Peyer's patch (tissue), 4 donors: ENCODE results near the gene WARS2. TPM values are rescaled to one million over a fixed set of nuclear protein-coding genes. Genes with fewer than 3 reads are reported as not detected.

ENCODE experiments used
- DNase-seq, 3 donors: peaks; one replicate each; pipeline ENCODE4 v3.0.0-alpha.2; 2017 to 2019
- H3K27ac ChIP-seq, 4 donors: fragments of 200-600 bp; sonication (generic); one replicate each; pipeline ENCODE4 v1.5.1; 2016 to 2019
- H3K27me3 ChIP-seq, 2 donors: fragments of 200-600 bp; sonication (generic); one replicate each; pipeline ENCODE4 v1.5.1; 2019
- H3K36me3 ChIP-seq, 3 donors: fragments of 200-600 bp; sonication (generic); one replicate each; pipeline ENCODE4 v1.5.1; 2016 to 2019
- H3K4me1 ChIP-seq, 4 donors: fragments of 200-600 bp; sonication (generic); one replicate each; pipeline ENCODE4 v1.5.1; 2016 to 2019
- H3K4me3 ChIP-seq, 4 donors: fragments of 200-600 bp; sonication (generic); 1 replicate in 3 of 4; 2 replicates in 1 of 4; pipeline ENCODE4 v1.5.1; 2016 to 2019; ENCODE audit warnings: mild to moderate bottlenecking in 1 of 4
- H3K9me3 ChIP-seq, 4 donors: fragments of 200-600 bp; sonication (generic); one replicate each; pipeline ENCODE4 v1.5.1; 2016 to 2019; ENCODE audit warnings: mild to moderate bottlenecking in 1 of 4
- POLR2A ChIP-seq, 2 donors: fragments of 450-650 bp; IDR thresholded peaks; one replicate each; pipeline ENCODE4 v1.5.1; 2017; ENCODE audit warnings: antibody characterized with exemption in 2 of 2, mild to moderate bottlenecking in 2 of 2, moderate library complexity in 2 of 2
- total RNA-seq, 4 donors: library from RNA; depleted of rRNA; stranded (reverse); fragments of >200 nt; gene quantifications; one replicate each; pipeline ENCODE4 v1.1.0, GENCODE V29; 2016
- TF ChIP-seq, protein P1 (sequence below), 6 experiments: fragments of 450-650 bp in 4 of 6; fragments of 200-600 bp in 2 of 6; sonication (generic) in 1 of 6; IDR thresholded peaks; one replicate each; pipeline ENCODE4 v1.5.1; 2017 to 2019; ENCODE audit warnings: antibody characterized with exemption in 6 of 6, mild to moderate bottlenecking in 3 of 6, moderate library complexity in 1 of 6

The WARS2 gene
- total RNA-seq, 4 donors from 2014 or later: 7.5 to 20.6 (median 10.6) TPM

DNA sequence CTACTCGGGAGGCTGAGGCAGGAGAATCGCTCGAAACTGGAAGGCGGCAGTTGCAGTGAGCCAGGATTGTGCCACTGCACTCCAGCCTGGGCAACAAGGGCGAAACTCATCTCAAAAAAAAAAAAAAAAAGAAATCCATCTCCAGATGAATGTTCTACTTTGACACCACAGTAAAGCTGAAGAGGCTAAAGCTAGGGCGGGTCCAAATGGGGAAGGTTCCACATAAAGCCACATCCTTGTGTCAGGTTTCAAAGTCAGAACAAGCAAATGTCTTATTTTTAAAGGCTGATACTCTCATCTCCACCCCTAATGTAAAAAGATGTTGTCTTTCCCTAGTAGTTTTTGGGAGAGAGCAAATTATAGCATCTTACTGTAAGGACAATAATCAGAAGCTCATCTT lies 4.4 kb upstream of the WARS2 start:
- Histone ChIP-seq H3K27ac (no peak overlapping the region), H3K36me3 (no peaks in the 10 kb centered on the region), H3K9me3 (no peaks in the 10 kb centered on the region), H3K4me3 (no peak overlapping the region), H3K4me1 (peaks cover 0 to 9% (median 4%) of the 10 kb centered on the region in 4 donors), H3K27me3 (no peaks in the 10 kb centered on the region)
- TF ChIP-seq POLR2A (IDR thresholded peaks at IDR 0.05): no peak
- TF ChIP-seq, protein P1, sequence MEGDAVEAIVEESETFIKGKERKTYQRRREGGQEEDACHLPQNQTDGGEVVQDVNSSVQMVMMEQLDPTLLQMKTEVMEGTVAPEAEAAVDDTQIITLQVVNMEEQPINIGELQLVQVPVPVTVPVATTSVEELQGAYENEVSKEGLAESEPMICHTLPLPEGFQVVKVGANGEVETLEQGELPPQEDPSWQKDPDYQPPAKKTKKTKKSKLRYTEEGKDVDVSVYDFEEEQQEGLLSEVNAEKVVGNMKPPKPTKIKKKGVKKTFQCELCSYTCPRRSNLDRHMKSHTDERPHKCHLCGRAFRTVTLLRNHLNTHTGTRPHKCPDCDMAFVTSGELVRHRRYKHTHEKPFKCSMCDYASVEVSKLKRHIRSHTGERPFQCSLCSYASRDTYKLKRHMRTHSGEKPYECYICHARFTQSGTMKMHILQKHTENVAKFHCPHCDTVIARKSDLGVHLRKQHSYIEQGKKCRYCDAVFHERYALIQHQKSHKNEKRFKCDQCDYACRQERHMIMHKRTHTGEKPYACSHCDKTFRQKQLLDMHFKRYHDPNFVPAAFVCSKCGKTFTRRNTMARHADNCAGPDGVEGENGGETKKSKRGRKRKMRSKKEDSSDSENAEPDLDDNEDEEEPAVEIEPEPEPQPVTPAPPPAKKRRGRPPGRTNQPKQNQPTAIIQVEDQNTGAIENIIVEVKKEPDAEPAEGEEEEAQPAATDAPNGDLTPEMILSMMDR (IDR thresholded peaks at IDR 0.05): no peak
- no peak for DNase-seq

DNA sequence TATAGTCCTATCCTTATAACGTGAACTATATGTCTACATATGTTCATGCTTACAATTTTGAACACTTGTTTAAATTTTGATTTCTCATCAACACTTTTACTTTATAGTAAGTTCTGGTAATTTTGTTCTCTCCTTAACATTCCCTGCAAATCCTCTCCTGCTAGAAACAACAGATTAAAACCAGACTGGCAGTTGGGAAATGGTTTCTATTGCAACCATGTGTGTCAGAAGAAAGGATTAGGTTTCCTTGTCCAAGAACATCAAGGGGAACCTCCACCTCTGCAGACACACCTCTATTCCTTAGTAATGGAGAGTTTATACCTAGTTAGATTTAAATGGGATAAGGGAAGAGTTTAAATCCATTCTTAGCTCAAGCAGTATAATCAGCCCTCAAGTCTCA lies 3.3 kb upstream of the WARS2 start:
- H3K27ac ChIP-seq: no peak overlapping the region
- DNase-seq: no peak
- H3K36me3 ChIP-seq: no peaks in the 10 kb centered on the region
- TF ChIP-seq POLR2A (IDR thresholded peaks at IDR 0.05): no peak
- TF ChIP-seq, protein P1 (IDR thresholded peaks at IDR 0.05): no peak
- peaks cover 0 to 14% (median 5%) of the 10 kb centered on the region in 4 donors for H3K4me1 ChIP-seq
- H3K4me3 ChIP-seq: no peak overlapping the region
- H3K9me3 ChIP-seq: no peaks in the 10 kb centered on the region
- no peaks in the 10 kb centered on the region for H3K27me3 ChIP-seq

GRCh38 chr1:119141660-119142059 lies 1.2 kb upstream of the WARS2 start:
- Histone ChIP-seq H3K4me1 (peaks cover 0 to 14% (median 5%) of the 10 kb centered on the region in 4 donors), H3K9me3 (no peaks in the 10 kb centered on the region), H3K36me3 (no peaks in the 10 kb centered on the region), H3K27ac (no peak overlapping the region), H3K27me3 (no peaks in the 10 kb centered on the region), H3K4me3 (no peak overlapping the region)
- TF ChIP-seq POLR2A (IDR thresholded peaks at IDR 0.05): no peak
- TF ChIP-seq, protein P1 (IDR thresholded peaks at IDR 0.05): no peak
- no peak for DNase-seq

DNA sequence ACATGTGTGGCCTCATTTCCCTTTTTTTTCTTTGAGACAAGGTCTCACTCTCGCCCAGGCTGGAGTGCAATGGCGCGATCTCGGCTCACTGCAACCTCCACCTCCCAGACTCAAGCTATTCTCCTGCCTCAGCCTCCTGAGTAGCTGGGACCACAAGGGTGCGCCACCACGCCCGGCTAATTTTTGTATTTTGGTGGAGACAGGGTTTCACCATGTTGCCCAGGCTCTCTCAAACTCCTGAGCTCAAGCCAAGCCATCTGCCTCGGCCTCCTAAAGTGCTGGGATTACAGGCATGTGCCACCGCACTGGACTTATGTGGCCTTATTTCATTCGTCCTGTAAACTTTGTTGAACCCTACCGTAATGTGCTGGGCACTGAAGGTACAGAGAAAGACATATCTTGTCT lies 569 bp upstream of the WARS2 start:
- no peaks in the 10 kb centered on the region for H3K9me3 ChIP-seq
- H3K27me3 ChIP-seq: no peaks in the 10 kb centered on the region
- peak overlapping the region; percentile 47 to 79 (median 60) for H3K4me3 ChIP-seq
- H3K36me3 ChIP-seq: no peaks in the 10 kb centered on the region
- H3K4me1 ChIP-seq: peaks cover 0 to 14% (median 5%) of the 10 kb centered on the region in 4 donors
- H3K27ac ChIP-seq: peak overlapping the region; percentile 89 to 98 (median 96)
- peak in 1 of 3 donors; percentile 58 for DNase-seq
- TF ChIP-seq, protein P1 (IDR thresholded peaks at IDR 0.05): peak in 1 of 6 experiments; percentile 16
- TF ChIP-seq POLR2A (IDR thresholded peaks at IDR 0.05): no peak

GRCh38 chr1:119139857-119140176 lies 636 bp downstream of the WARS2 start:
- peaks cover 0 to 14% (median 5%) of the 10 kb centered on the region in 4 donors for H3K4me1 ChIP-seq
- no peak for DNase-seq
- no peaks in the 10 kb centered on the region for H3K27me3 ChIP-seq
- peak overlapping the region; percentile 89 to 98 (median 96) for H3K27ac ChIP-seq
- no peaks in the 10 kb centered on the region for H3K9me3 ChIP-seq
- peak overlapping the region; percentile 47 to 79 (median 60) for H3K4me3 ChIP-seq
- H3K36me3 ChIP-seq: no peaks in the 10 kb centered on the region
- TF ChIP-seq POLR2A (IDR thresholded peaks at IDR 0.05): no peak
- TF ChIP-seq, protein P1 (IDR thresholded peaks at IDR 0.05): no peak

GRCh38 chr1:119139403-119139802 lies 1.1 kb downstream of the WARS2 start:
- Histone ChIP-seq H3K4me1 (peaks cover 0 to 14% (median 5%) of the 10 kb centered on the region in 4 donors), H3K27me3 (no peaks in the 10 kb centered on the region), H3K27ac (peak overlapping the region; percentile 89 to 98 (median 96)), H3K9me3 (no peaks in the 10 kb centered on the region), H3K36me3 (no peaks in the 10 kb centered on the region), H3K4me3 (peak overlapping the region in 3 of 4 donors; percentile 47 to 79 (median 52))
- no peak for TF ChIP-seq POLR2A (IDR thresholded peaks at IDR 0.05)
- TF ChIP-seq, protein P1 (IDR thresholded peaks at IDR 0.05): no peak
- DNase-seq: no peak
